Epithelial cell of umbilical artery (primary cell): ENCODE data around the gene FOLR3. TPM values are rescaled to one million over a fixed set of nuclear protein-coding genes. Genes with fewer than 3 reads are reported as not detected.

Experiments used
- total RNA-seq: library from RNA; depleted of rRNA; stranded (reverse); fragments of >200 nt; gene quantifications from 2 replicates; pipeline ENCODE4 v1.2.3, GENCODE V29; 2014

The FOLR3 gene
- total RNA-seq: not detected in 2 replicates

DNA sequence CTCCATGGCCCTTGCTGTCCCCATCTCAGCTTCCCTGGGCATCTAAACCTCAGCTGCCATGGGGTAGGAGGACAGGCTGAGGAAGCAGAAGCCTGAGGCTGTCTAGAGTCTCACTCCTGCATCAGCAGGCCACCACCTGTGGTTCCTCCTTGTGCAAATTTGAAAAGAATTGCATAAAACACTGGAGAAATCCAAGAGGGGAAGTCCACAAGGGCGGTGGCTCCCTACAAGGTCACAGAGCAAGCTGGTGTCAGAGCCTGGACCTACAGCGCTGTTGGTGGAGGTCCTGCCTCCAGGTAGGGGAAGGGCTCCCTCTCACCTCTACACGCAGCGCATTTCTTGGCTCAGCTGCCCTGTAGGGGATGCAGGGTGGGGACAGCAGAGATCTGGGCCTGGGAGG is at the start of gene FOLR3:
Gene FOLR3, plus strand, starts transcription at position 253 of the 400 bp plus-strand sequence. CDS start 228 bp downstream, outside the sequence.

GRCh38 chr11:72102946-72103753 is 32.4 kb upstream of the FOLR3 start, which contains the start of gene LAMTOR1:
Gene LAMTOR1, minus strand, starts transcription at chr11:72103297. Its CDS starts 73 bp downstream, at chr11:72103224.

GRCh38 chr11:72105888-72106287 is 29.6 kb upstream of the FOLR3 start, which contains the start of gene TOMT:
Gene TOMT, plus strand, starts transcription at chr11:72105924. Its CDS starts 28 bp downstream, at chr11:72105952.

GRCh38 chr11:72112143-72112977 is 23.2 kb upstream of the FOLR3 start, which contains the start of gene ANAPC15:
Gene ANAPC15, minus strand, starts transcription at chr11:72112695. Its CDS starts 1,419 bp downstream, at chr11:72111276.

Other genes with a start within 250 kb of the FOLR3 start
- 2.6 and 9.4 TPM in 2 replicates for gene XNDC1N, start 207.1 kb upstream of the FOLR3 start, total RNA-seq
- 94.4 and 97.8 TPM in 2 replicates for gene RNF121, start 206.7 kb upstream of the FOLR3 start, total RNA-seq
- 7.0 and 9.1 TPM in 2 replicates for gene IL18BP, start 136.8 kb upstream of the FOLR3 start, total RNA-seq
- gene NUMA1, start 55.2 kb upstream of the FOLR3 start, total RNA-seq: 114 and 117 TPM in 2 replicates
- 3.2 and 4.2 TPM in 2 replicates for gene LRRC51, start 54.9 kb upstream of the FOLR3 start, total RNA-seq
- 92.9 and 119 TPM in 2 replicates for gene LAMTOR1, start 32.4 kb upstream of the FOLR3 start, total RNA-seq
- gene TOMT, start 29.8 kb upstream of the FOLR3 start, total RNA-seq: not detected in 2 replicates
- gene ANAPC15, start 23.0 kb upstream of the FOLR3 start, total RNA-seq: 22.8 and 26.6 TPM in 2 replicates
- not detected in 2 replicates for gene FOLR1, start 56.4 kb downstream of the FOLR3 start, total RNA-seq
- gene FOLR2, start 81.1 kb downstream of the FOLR3 start, total RNA-seq: not detected in 2 replicates
- 34.0 and 40.0 TPM in 2 replicates for gene INPPL1, start 89.0 kb downstream of the FOLR3 start, total RNA-seq
- not detected in 2 replicates for gene PHOX2A, start 108.5 kb downstream of the FOLR3 start, total RNA-seq